HG03135 (cell line): Measurements from ENCODE around the gene DACH1.
"Not testable (repeated sequence)": the region's sequence is repeated elsewhere in the genome, so short reads cannot be mapped to it uniquely, and the experiment has no call there.

Source experiments
- ATAC-seq: cut with Tn5 transposase; IDR thresholded peaks from one replicate; pipeline ENCODE4 v1.9.1; 2021; ENCODE audit warnings: mild to moderate bottlenecking, moderate library complexity; ENCODE audit not compliant: unreplicated experiment

The DACH1 gene

GRCh38 chr13:71866335-71867130 is 471 bp downstream of the DACH1 start:
- no peak for ATAC-seq

- no peak for ATAC-seq
Measured at GRCh38 chr13:71865874-71866334, 1.1 kb downstream of the DACH1 start.

- no peak for ATAC-seq
Measured at GRCh38 chr13:71864986-71865873, 1.8 kb downstream of the DACH1 start.

- no peak for ATAC-seq
Measured at GRCh38 chr13:71864094-71864985, 2.7 kb downstream of the DACH1 start.

GRCh38 chr13:71863254-71863865 is 3.6 kb downstream of the DACH1 start:
- ATAC-seq: no peak

GRCh38 chr13:71862459-71862943 is 4.5 kb downstream of the DACH1 start:
- ATAC-seq: no peak

GRCh38 chr13:71861769-71862458 is 5.1 kb downstream of the DACH1 start:
- ATAC-seq: no peak

- no peak for ATAC-seq
Measured at GRCh38 chr13:71860547-71861138, 6.4 kb downstream of the DACH1 start.

GRCh38 chr13:71858647-71859046 is 8.4 kb downstream of the DACH1 start:
- no peak for ATAC-seq

- ATAC-seq: no peak
Measured at GRCh38 chr13:71856548-71857043, 10.4 kb downstream of the DACH1 start.

- no peak for ATAC-seq
Measured at GRCh38 chr13:71854401-71854800, 12.6 kb downstream of the DACH1 start.

- ATAC-seq: no peak
Measured at GRCh38 chr13:71853725-71854124, 13.3 kb downstream of the DACH1 start.

- ATAC-seq: no peak
Measured at GRCh38 chr13:71852736-71853135, 14.3 kb downstream of the DACH1 start.

GRCh38 chr13:71851498-71852409 is 15.2 kb downstream of the DACH1 start:
- ATAC-seq: no peak

GRCh38 chr13:71842003-71842402 is 25.0 kb downstream of the DACH1 start:
- no peak for ATAC-seq

- ATAC-seq: no peak
Measured at GRCh38 chr13:71838842-71839241, 28.2 kb downstream of the DACH1 start.

- not testable (repeated sequence) for ATAC-seq
Measured at GRCh38 chr13:71837582-71837981, 29.4 kb downstream of the DACH1 start.

- ATAC-seq: no peak
Measured at GRCh38 chr13:71831716-71832115, 35.3 kb downstream of the DACH1 start.
